SK-N-MC (cell line): ENCODE results near the gene GNPDA2.
A peak's percentile ranks its signal among the peaks of the same experiment; 100 is the strongest.

Experiments
- DNase-seq: peaks from one replicate; pipeline ENCODE4 v3.0.0-alpha.2; 2011; ENCODE audit warnings: low read depth, low spot score
- H3K27ac ChIP-seq: fragments of 200-600 bp; sonication (generic); 2 replicates; pipeline ENCODE4 v1.5.1; 2016; ENCODE audit warnings: mixed run types
- H3K36me3 ChIP-seq: fragments of 200-600 bp; sonication (generic); 2 replicates; pipeline ENCODE4 v1.6.1; 2017; ENCODE audit warnings: antibody characterized with exemption, low read length, mixed read lengths; ENCODE audit not compliant: insufficient read depth
- H3K4me3 ChIP-seq: fragments of 200-600 bp; sonication (generic); 2 replicates; pipeline ENCODE4 v1.5.1; 2016
- H3K9ac ChIP-seq: fragments of 200-600 bp; sonication (generic); 2 replicates; pipeline ENCODE4 v1.8.0; 2017; ENCODE audit warnings: mixed run types, mixed read lengths; ENCODE audit not compliant: insufficient read length
- H3K9me3 ChIP-seq: fragments of 200-600 bp; sonication (generic); 2 replicates; pipeline ENCODE4 v1.6.1; 2017; ENCODE audit warnings: low read depth, mild to moderate bottlenecking, antibody characterized with exemption, low read length, moderate library complexity, mixed read lengths
- EZH2 ChIP-seq: fragments of 200-600 bp; sonication (generic); IDR thresholded peaks from one replicate; pipeline ENCODE4 v1.6.1; 2017; ENCODE audit warnings: antibody characterized with exemption
- FOXP2 ChIP-seq: optimal IDR thresholded peaks from 2 replicates; pipeline ENCODE3; 2011; ENCODE audit warnings: mild to moderate bottlenecking, moderate library complexity; ENCODE audit not compliant: insufficient read depth; ENCODE audit errors: extremely low read length, control extremely low read depth
- POLR2AphosphoS5 ChIP-seq: IDR thresholded peaks from 2 replicates; pipeline ENCODE4 v1.6.1; 2012; ENCODE audit warnings: mild to moderate bottlenecking, low read depth, low read length, borderline replicate concordance

GNPDA2 gene

DNA sequence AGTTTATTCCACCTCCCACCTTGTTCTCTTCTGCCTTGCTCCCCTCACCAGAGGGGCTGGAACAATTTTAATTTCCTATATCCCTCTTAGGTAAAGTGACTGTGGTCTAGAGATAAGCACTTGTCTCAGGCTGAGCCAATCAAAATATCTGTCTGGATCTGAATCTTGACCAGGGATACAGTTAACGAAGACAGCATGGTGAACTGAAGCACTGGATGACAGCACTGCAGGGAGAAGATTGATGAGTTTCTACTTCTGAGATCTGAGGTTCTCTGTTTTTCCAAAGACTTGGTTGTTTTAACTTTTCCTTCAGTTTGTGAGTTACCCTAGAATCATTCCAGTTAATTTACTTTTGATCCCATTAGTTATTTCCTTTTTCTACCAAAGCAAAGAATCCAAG, 13.2 kb downstream of the GNPDA2 start:
- no peak for TF ChIP-seq FOXP2
- no peak for TF ChIP-seq EZH2
- TF ChIP-seq POLR2AphosphoS5 = no peak
- Histone ChIP-seq H3K9ac (no peak overlapping the region), H3K9me3 (no peaks in the 10 kb centered on the region), H3K4me3 (no peak overlapping the region), H3K27ac (no peak overlapping the region), H3K36me3 (peaks cover 25% of the 10 kb centered on the region; the same call in 1 of the 2 replicates)
- no peak for DNase-seq

- H3K36me3 ChIP-seq = peaks cover 79% of the 10 kb centered on the region
Observed at GRCh38 chr4:44704673-44705072, 21.7 kb downstream of the GNPDA2 start.

DNA sequence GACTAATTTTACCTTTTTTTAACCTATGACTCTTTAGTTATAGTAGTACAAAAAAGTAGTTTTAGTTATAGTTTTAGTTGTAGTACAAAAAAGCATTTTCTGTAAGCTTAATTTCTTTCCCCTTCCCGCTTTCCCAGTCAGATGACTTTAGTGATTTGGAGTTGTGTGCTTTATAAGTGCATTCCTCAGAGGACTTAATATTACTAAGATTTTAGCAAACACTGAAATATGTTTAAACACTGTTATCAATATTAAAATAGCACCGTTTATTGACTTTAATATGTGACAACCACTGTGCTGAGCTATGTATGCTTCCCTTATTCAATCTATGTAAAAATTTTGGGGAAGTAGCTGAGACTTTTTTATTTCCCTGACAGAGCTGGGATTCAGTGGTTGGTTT, 25.3 kb downstream of the GNPDA2 start:
- Histone ChIP-seq H3K9ac (no peak overlapping the region), H3K36me3 (peaks cover 89% of the 10 kb centered on the region), H3K9me3 (no peaks in the 10 kb centered on the region), H3K27ac (no peak overlapping the region), H3K4me3 (no peak overlapping the region)
- TF ChIP-seq FOXP2 (no peak), EZH2 (no peak), POLR2AphosphoS5 (no peak)
- no peak for DNase-seq

More at GRCh38 chr4:44704673-44705072, 21.7 kb downstream of the GNPDA2 start:
- no peak for TF ChIP-seq FOXP2
- no peak for TF ChIP-seq EZH2
- TF ChIP-seq POLR2AphosphoS5 = no peak
- no peaks in the 10 kb centered on the region for H3K9me3 ChIP-seq
- no peak overlapping the region for H3K9ac ChIP-seq
- no peak for DNase-seq
- H3K4me3 ChIP-seq = no peak overlapping the region
- H3K27ac ChIP-seq = no peak overlapping the region

DNA sequence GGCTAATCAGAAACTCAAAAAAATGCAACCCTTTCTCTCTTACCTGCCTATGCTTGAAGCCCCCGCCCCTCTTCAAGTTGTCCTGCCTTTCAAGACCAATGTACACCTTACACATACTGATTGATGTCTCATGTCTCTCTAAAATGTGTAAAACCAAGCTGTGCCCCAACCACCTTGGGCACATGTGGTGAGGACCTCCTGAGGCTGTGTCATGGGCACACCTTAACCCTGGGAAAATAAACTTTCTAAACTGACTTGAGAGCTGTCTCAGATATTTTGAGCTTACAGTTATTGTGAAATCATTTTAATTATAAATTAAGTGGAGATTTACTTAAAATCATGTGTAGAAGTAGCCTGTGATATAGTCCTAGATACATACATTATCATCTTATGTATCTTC, 25.9 kb downstream of the GNPDA2 start:
- Histone ChIP-seq H3K36me3 (peaks cover 93% of the 10 kb centered on the region), H3K4me3 (no peak overlapping the region), H3K9ac (no peak overlapping the region), H3K9me3 (no peaks in the 10 kb centered on the region), H3K27ac (no peak overlapping the region)
- TF ChIP-seq EZH2 (no peak), POLR2AphosphoS5 (no peak), FOXP2 (no peak)
- DNase-seq = no peak

- peaks cover 86% of the 10 kb centered on the region for H3K36me3 ChIP-seq
- TF ChIP-seq POLR2AphosphoS5 = no peak
- TF ChIP-seq FOXP2 = no peak
- no peak for TF ChIP-seq EZH2
- H3K4me3 ChIP-seq = no peak overlapping the region
- no peak for DNase-seq
- H3K9me3 ChIP-seq = no peaks in the 10 kb centered on the region
- H3K27ac ChIP-seq = no peak overlapping the region
- H3K9ac ChIP-seq = no peak overlapping the region
Observed at GRCh38 chr4:44684648-44685047, 41.7 kb downstream of the GNPDA2 start.

DNA sequence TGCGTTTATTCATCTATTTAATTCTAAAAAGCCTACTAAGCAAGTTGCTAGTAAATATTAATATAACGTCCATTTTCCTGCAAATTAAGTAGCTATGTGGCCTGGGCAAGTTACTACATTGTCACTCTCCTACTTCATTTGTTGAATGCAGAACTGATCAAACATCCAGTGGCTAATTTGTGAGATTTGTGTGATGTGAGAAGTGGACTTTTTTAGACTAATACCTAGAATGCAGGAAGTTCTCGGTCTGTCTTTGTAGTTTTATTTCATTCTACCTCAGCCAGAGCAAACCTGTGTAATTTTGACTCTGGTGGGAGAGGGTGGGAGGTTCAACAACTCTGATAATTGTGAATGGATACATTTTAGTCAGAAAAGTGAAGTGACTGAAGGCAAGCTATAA, 47.3 kb downstream of the GNPDA2 start:
- H3K9ac ChIP-seq = peak overlapping the region; percentile 98
- no peak for DNase-seq
- H3K27ac ChIP-seq = 0 out of 2 replicates have a peak overlapping the region, but pooled peaks have one; percentile 82
- H3K36me3 ChIP-seq = peaks cover 33% of the 10 kb centered on the region
- peak overlapping the region; percentile 93 for H3K4me3 ChIP-seq
- no peaks in the 10 kb centered on the region for H3K9me3 ChIP-seq
- no peak for TF ChIP-seq EZH2
- TF ChIP-seq POLR2AphosphoS5 = no peak
- TF ChIP-seq FOXP2 = no peak

DNA sequence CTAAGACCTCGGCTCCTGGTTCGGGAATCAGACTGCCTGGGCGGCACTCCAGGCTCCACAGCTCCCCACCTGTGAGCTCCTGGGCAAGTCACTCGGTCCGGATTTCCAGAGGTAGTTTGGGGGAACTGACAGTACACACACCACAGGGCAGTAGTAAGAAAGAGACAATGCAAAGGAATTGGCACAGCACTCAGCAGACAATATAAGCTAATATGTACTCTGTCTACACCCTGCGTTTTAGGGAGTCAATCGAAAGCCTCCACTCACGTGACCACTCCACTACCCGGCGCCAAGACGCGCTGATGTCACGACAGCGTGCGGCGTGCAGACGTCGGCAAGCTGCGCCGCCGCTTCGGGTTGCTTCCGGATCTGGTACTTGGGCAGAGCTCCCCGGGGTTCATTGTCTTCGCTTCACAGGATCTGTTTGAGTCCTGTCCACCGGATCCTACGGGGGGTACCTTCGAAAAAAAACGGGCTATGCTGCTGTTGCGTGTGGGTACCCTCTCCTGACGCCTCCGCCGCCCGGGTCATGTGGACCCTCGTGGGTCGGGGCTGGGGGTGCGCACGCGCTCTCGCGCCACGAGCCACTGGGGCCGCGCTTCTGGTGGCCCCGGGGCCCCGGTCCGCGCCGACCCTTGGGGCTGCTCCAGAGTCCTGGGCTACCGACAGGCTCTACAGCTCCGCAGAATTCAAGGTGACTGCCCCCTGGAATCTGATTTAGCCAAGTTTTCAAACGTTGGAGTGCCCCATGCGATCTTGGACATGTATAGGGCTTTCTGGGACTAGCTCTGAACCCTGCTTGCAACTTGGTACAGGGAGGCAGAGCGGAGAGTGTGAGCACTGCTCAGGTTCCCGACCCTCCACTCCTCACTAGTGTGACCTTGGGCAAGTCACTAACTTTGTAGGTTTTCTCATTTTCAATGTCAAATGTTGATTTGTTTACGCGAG, 48.0 kb downstream of the GNPDA2 start, which contains the start of gene GUF1:
Gene GUF1 (plus strand): TSS at position 327 of the 948 bp plus-strand sequence. CDS start 203 bp downstream, at position 530.
- H3K9me3 ChIP-seq = no peaks in the 10 kb centered on the region
- peak; percentile 56 for DNase-seq
- TF ChIP-seq EZH2 = no peak
- TF ChIP-seq POLR2AphosphoS5 = peak; percentile 97
- TF ChIP-seq FOXP2 = no peak
- peak within 1 kb of the TSS; percentile 82 for H3K27ac ChIP-seq
- peaks cover 26% of the 10 kb centered on the region for H3K36me3 ChIP-seq
- peak within 1 kb of the TSS; percentile 93 for H3K4me3 ChIP-seq
- peak within 1 kb of the TSS; percentile 98 for H3K9ac ChIP-seq

GRCh38 chr4:44675366-44675765, 51.0 kb downstream of the GNPDA2 start:
- Histone ChIP-seq H3K9me3 (no peaks in the 10 kb centered on the region), H3K27ac (no peak overlapping the region), H3K36me3 (no peaks in the 10 kb centered on the region), H3K9ac (no peak overlapping the region), H3K4me3 (no peak overlapping the region)
- TF ChIP-seq POLR2AphosphoS5 (no peak), EZH2 (no peak)
- DNase-seq = no peak
